OCI-LY7 (cell line): ENCODE results near the gene GALNT8. TPM values are rescaled to one million over a fixed set of nuclear protein-coding genes. Genes with fewer than 3 reads are reported as not detected.

ENCODE experiments used
- BruUV-seq: library from RNA; stranded (reverse); fragments of 400-500 nt; replicated peaks from 2 replicates; lab custom pipeline; 2021; lab: Mats Ljungman, UMichigan
- CTCF ChIA-PET: fragments of 300-600 bp; sonication (Branson Sonifier 250); formaldehyde crosslinking; loops from one replicate; lab custom pipeline; 2022; ENCODE audit warnings: antibody characterized with exemption; ENCODE audit not compliant: unreplicated experiment; lab: Charles Lee
- POLR2A ChIA-PET: fragments of 300-600 bp; sonication (Branson Sonifier 250); formaldehyde crosslinking; loops from one replicate; lab custom pipeline; 2022; ENCODE audit warnings: antibody characterized with exemption; lab: Charles Lee
- DNase-seq: peaks from one replicate; pipeline ENCODE4 v3.0.0-alpha.2; 2015; ENCODE audit warnings: low spot score
- H2AFZ ChIP-seq: fragments of 200-600 bp; sonication (generic), shearing (Covaris generic); 2 replicates; pipeline ENCODE4 v1.6.1; 2014; ENCODE audit warnings: mild to moderate bottlenecking, antibody characterized with exemption, low read length, moderate library complexity
- H3K27ac ChIP-seq: fragments of 200-600 bp; sonication (generic); 2 replicates; pipeline ENCODE4 v1.5.1; 2014; ENCODE audit warnings: mixed run types, low read depth, mild to moderate bottlenecking, moderate library complexity, low read length, inconsistent platforms; ENCODE audit not compliant: poor library complexity, severe bottlenecking
- H3K36me3 ChIP-seq: fragments of 200-600 bp; sonication (generic); 2 replicates; pipeline ENCODE4 v1.6.1; 2014; ENCODE audit warnings: mild to moderate bottlenecking, antibody characterized with exemption, low read length, moderate library complexity, mixed read lengths; ENCODE audit not compliant: insufficient read depth
- H3K4me1 ChIP-seq: fragments of 200-600 bp; sonication (generic); 2 replicates; pipeline ENCODE4 v1.5.1; 2014; ENCODE audit warnings: mild to moderate bottlenecking, low read length; ENCODE audit not compliant: insufficient read depth, poor library complexity, severe bottlenecking
- H3K4me2 ChIP-seq: fragments of 200-600 bp; sonication (generic); 2 replicates; pipeline ENCODE4 v1.6.1; 2014; ENCODE audit warnings: mild to moderate bottlenecking, low read length
- H3K4me3 ChIP-seq: fragments of 200-600 bp; sonication (generic); 2 replicates; pipeline ENCODE4 v1.5.1; 2014; ENCODE audit warnings: mild to moderate bottlenecking, low read depth, low read length; ENCODE audit not compliant: poor library complexity, severe bottlenecking
- H3K79me2 ChIP-seq: fragments of 200-600 bp; sonication (generic); 2 replicates; pipeline ENCODE4 v1.6.1; 2016; ENCODE audit warnings: low read depth, mild to moderate bottlenecking, low read length, moderate library complexity, mixed read lengths; ENCODE audit not compliant: insufficient read depth
- H3K9me2 ChIP-seq: fragments of 200-600 bp; sonication (generic); 2 replicates; pipeline ENCODE4 v1.6.1; 2016; ENCODE audit warnings: mild to moderate bottlenecking, low read length, mixed read lengths; ENCODE audit not compliant: insufficient read depth
- H3K9me3 ChIP-seq: fragments of 200-600 bp; sonication (generic); 2 replicates; pipeline ENCODE4 v1.6.1; 2014; ENCODE audit warnings: mild to moderate bottlenecking, mixed run types, low read length, mixed read lengths
- H4K20me1 ChIP-seq: fragments of 200-600 bp; sonication (generic); 2 replicates; pipeline ENCODE4 v1.6.1; 2014; ENCODE audit warnings: mild to moderate bottlenecking, antibody characterized with exemption, low read length, moderate library complexity, mixed read lengths; ENCODE audit not compliant: insufficient read depth
- EZH2phosphoT487 ChIP-seq: fragments of 200-600 bp; sonication (generic); IDR thresholded peaks from 2 replicates; pipeline ENCODE4 v1.6.1; 2018; ENCODE audit warnings: low read depth, borderline replicate concordance, mild to moderate bottlenecking, mixed run types, antibody characterized with exemption, low read length, moderate library complexity, mixed read lengths
- intact Hi-C: fragments of 100-400 bp; cut with micrococcal nuclease; formaldehyde crosslinking; loops from one replicate; pipeline ENCODE4 v1.10.0; 2022; ENCODE audit not compliant: unreplicated experiment
- total RNA-seq, 2 experiments: library from RNA; depleted of rRNA in 1 of 2; stranded (reverse); fragments of >200 nt in 1 of 2; shearing (Covaris generic) in 1 of 2; gene quantifications; 2 replicates each; pipeline ENCODE4 v1.2.3, GENCODE V29; 2014 to 2022
- TF ChIP-seq, protein P1 (sequence below): fragments of 200-600 bp; sonication (generic); conservative IDR thresholded peaks from 2 replicates; pipeline ENCODE4 v1.5.1; 2014; ENCODE audit warnings: mild to moderate bottlenecking, antibody characterized with exemption, low read length, moderate library complexity, mixed read lengths

Gene GALNT8
- total RNA-seq, 2 experiments from 2014 or later: 0.60 TPM; not detected in 1

DNA sequence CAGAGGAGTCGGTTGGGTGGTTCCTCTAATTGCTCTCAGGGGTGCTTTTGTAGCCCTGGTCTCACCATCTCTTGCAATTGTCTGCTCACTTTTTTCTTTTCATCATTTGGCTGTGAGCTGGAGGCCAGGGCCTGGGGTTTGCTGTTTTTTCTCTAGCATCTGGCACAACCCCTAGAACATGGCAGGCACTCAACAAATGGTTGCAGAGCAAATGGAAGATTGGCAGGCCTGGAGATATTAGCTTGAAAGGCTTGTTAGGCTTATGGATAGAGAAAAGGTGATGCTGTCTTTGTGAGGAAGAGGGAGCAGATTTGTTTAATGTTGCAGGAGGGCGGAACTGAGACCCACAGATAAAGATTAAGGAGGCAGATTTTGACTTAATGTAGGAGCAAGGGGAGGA, 47.0 kb downstream of the GALNT8 start:
- Histone ChIP-seq H3K36me3 (no peaks in the 10 kb centered on the region), H3K27ac (no peak overlapping the region), H3K9me3 (no peaks in the 10 kb centered on the region), H3K4me3 (no peak overlapping the region), H2AFZ (no peak overlapping the region), H3K9me2 (no peaks in the 10 kb centered on the region), H4K20me1 (no peaks in the 10 kb centered on the region), H3K79me2 (no peaks in the 10 kb centered on the region), H3K4me1 (no peaks in the 10 kb centered on the region), H3K4me2 (no peak overlapping the region)
- intact Hi-C loops: no loop called here
- DNase-seq: no peak
- TF ChIP-seq, protein P1, sequence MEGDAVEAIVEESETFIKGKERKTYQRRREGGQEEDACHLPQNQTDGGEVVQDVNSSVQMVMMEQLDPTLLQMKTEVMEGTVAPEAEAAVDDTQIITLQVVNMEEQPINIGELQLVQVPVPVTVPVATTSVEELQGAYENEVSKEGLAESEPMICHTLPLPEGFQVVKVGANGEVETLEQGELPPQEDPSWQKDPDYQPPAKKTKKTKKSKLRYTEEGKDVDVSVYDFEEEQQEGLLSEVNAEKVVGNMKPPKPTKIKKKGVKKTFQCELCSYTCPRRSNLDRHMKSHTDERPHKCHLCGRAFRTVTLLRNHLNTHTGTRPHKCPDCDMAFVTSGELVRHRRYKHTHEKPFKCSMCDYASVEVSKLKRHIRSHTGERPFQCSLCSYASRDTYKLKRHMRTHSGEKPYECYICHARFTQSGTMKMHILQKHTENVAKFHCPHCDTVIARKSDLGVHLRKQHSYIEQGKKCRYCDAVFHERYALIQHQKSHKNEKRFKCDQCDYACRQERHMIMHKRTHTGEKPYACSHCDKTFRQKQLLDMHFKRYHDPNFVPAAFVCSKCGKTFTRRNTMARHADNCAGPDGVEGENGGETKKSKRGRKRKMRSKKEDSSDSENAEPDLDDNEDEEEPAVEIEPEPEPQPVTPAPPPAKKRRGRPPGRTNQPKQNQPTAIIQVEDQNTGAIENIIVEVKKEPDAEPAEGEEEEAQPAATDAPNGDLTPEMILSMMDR: no peak
- TF ChIP-seq EZH2phosphoT487: no peak
- CTCF ChIA-PET: no interaction called here
- no TSS peak for BruUV-seq
- POLR2A ChIA-PET: interaction anchor here (0.8 to 1.0 kb wide), 4 partner anchors 9 to 83 kb away, joined by 3 read pairs; no protein-coding TSS in a partner anchor

DNA sequence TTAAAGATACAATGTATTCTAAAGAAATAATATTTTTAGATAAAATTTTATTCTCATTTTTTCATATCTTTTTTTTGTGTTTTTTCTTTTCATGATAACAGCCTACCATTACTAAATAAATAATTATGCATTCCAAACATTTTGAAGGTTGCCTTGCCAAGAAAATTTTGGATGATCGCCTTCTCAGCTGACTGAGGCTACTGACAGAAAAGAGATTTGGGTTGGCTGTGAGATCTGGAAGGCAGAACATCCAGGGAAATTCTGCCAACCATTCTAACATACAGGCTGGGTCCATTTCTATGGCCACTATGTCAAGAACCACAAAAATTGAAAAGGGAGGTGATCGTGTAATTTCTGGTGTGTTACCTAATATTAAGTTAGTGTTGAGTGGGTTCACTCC, 48.1 kb downstream of the GALNT8 start:
- Histone ChIP-seq H3K9me2 (no peaks in the 10 kb centered on the region), H3K9me3 (no peaks in the 10 kb centered on the region), H4K20me1 (no peaks in the 10 kb centered on the region), H3K79me2 (no peaks in the 10 kb centered on the region), H2AFZ (no peak overlapping the region), H3K4me1 (no peaks in the 10 kb centered on the region), H3K27ac (no peak overlapping the region), H3K4me3 (no peak overlapping the region), H3K36me3 (no peaks in the 10 kb centered on the region), H3K4me2 (no peak overlapping the region)
- intact Hi-C loops: no loop called here
- BruUV-seq: no TSS peak
- ChIA-PET POLR2A (interaction anchor here (0.6 to 1.0 kb wide), 4 partner anchors 10 to 84 kb away, joined by 3 read pairs; no protein-coding TSS in a partner anchor), CTCF (no interaction called here)
- TF ChIP-seq EZH2phosphoT487: no peak
- TF ChIP-seq, protein P1: no peak
- DNase-seq: no peak

DNA sequence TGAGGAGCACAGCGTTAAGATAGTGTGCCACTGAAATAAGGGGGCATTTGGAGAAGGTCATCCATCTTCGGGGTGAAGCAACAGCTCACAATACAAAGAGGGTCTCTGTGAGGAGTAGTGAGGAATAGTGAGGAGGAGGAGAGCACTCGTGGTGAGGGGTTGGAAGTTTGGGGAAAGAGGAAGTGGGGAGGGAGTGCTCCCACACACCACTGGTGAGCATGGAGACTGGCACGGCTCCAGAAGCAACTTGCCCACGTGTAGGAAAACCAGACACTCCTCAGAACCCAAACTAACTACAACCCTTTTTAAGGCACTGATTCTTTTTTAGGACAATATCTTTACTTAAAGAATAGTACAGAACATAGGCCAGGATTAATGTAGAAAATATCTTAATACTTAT, 48.9 kb downstream of the GALNT8 start:
- H3K9me2 ChIP-seq: no peaks in the 10 kb centered on the region
- no peak for DNase-seq
- H3K9me3 ChIP-seq: 0 out of 2 replicates have a peak, but pooled peaks cover under 1% of the 10 kb centered on the region
- H3K4me1 ChIP-seq: no peaks in the 10 kb centered on the region
- no peaks in the 10 kb centered on the region for H3K36me3 ChIP-seq
- no peak overlapping the region for H3K27ac ChIP-seq
- BruUV-seq: no TSS peak
- ChIA-PET CTCF (no interaction called here), POLR2A (no interaction called here)
- no peaks in the 10 kb centered on the region for H4K20me1 ChIP-seq
- H3K4me3 ChIP-seq: no peak overlapping the region
- no peaks in the 10 kb centered on the region for H3K79me2 ChIP-seq
- intact Hi-C loops: no loop called here
- H3K4me2 ChIP-seq: no peak overlapping the region
- H2AFZ ChIP-seq: no peak overlapping the region
- TF ChIP-seq EZH2phosphoT487: no peak
- TF ChIP-seq, protein P1: no peak
